Vagina (tissue), 2 donors: ENCODE results near the gene DLG2. TPM values are rescaled to one million over a fixed set of nuclear protein-coding genes. Genes with fewer than 3 reads are reported as not detected.

Source experiments
- DNase-seq, 2 donors: peaks; one replicate each; pipeline ENCODE4 v3.0.0-alpha.2; 2017; ENCODE audit errors: extremely low spot score in 2 of 2
- H3K27ac ChIP-seq: fragments of 200-600 bp; sonication (generic); one replicate; pipeline ENCODE4 v1.5.1; 2019
- H3K27me3 ChIP-seq: fragments of 200-600 bp; sonication (generic); one replicate; pipeline ENCODE4 v1.5.1; 2019
- H3K36me3 ChIP-seq, 2 donors: fragments of 200-600 bp; sonication (generic); one replicate each; pipeline ENCODE4 v1.5.1; 2017 to 2019
- H3K4me1 ChIP-seq: fragments of 200-600 bp; sonication (generic); one replicate; pipeline ENCODE4 v1.5.1; 2019
- H3K4me3 ChIP-seq, 2 donors: fragments of 200-600 bp; sonication (generic); 1 replicate in 1 of 2; 2 replicates in 1 of 2; pipeline ENCODE4 v1.5.1; 2016 to 2019
- H3K9me3 ChIP-seq: fragments of 200-600 bp; sonication (generic); one replicate; pipeline ENCODE4 v1.5.1; 2019
- POLR2A ChIP-seq, 2 donors: fragments of 450-650 bp; IDR thresholded peaks; one replicate each; pipeline ENCODE4 v1.6.1; 2017; ENCODE audit warnings: antibody characterized with exemption in 2 of 2, mild to moderate bottlenecking in 2 of 2, moderate library complexity in 2 of 2
- POLR2AphosphoS5 ChIP-seq, 2 donors: sonication (generic); formaldehyde crosslinking; IDR thresholded peaks; one replicate each; pipeline ENCODE4 v1.9.0; 2017; ENCODE audit warnings: antibody characterized with exemption in 2 of 2, mild to moderate bottlenecking in 2 of 2, low read depth in 1 of 2; ENCODE audit not compliant: insufficient read depth in 1 of 2
- intact Hi-C: fragments of 100-400 bp; cut with DNase I; formaldehyde crosslinking; loops from one replicate; pipeline ENCODE4 v1.15.1; 2023
- total RNA-seq: library from RNA; depleted of rRNA; stranded (reverse); fragments of >200 nt; gene quantifications from one replicate; pipeline ENCODE4 v1.2.3, GENCODE V29; 2016
- TF ChIP-seq, protein P1 (sequence below), 3 experiments: fragments of 450-650 bp in 2 of 3; fragments of 200-600 bp in 1 of 3; sonication (generic) in 1 of 3; IDR thresholded peaks; one replicate each; pipeline ENCODE4 v1.5.1; 2017 to 2019; ENCODE audit warnings: antibody characterized with exemption in 3 of 3, mild to moderate bottlenecking in 2 of 3, moderate library complexity in 2 of 3

Gene DLG2
- total RNA-seq, 1 donor from 2014 or later, result 10.1 TPM

GRCh38 chr11:83941050-83941449, 1686.1 kb downstream of the DLG2 start:
- H3K36me3 ChIP-seq, result no peaks in the 10 kb centered on the region
- intact Hi-C loops, result no loop called here

DNA sequence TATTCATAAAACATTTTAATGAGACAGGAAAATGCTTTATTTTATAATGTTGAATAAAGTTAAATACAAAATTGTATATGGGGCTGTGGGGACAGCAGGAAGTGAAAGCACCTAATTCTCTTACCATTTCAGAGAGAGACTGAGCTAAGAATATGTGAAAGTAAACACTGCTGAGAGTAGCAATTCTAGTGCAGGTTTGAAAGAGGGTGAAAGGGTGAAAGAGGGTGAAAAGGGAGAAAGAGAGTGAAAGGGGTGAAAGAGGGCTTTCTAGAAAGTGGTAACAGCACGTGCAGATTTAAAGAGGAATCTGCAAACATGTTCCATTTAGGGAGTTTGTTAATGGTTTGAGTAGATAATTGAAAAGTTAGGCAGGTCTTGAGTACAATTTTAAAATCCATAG, 1689.0 kb downstream of the DLG2 start:
- intact Hi-C loops, result no loop called here
- no peaks in the 10 kb centered on the region for H3K27me3 ChIP-seq
- no peak overlapping the region for H3K4me3 ChIP-seq
- no peaks in the 10 kb centered on the region for H3K9me3 ChIP-seq
- H3K36me3 ChIP-seq, result no peaks in the 10 kb centered on the region
- TF ChIP-seq POLR2A (IDR thresholded peaks at IDR 0.05) (no peak), POLR2AphosphoS5 (IDR thresholded peaks at IDR 0.05; ENCODE audit: insufficient read depth in 1 of 2, low read depth in 1 of 2) (no peak)
- TF ChIP-seq, protein P1, sequence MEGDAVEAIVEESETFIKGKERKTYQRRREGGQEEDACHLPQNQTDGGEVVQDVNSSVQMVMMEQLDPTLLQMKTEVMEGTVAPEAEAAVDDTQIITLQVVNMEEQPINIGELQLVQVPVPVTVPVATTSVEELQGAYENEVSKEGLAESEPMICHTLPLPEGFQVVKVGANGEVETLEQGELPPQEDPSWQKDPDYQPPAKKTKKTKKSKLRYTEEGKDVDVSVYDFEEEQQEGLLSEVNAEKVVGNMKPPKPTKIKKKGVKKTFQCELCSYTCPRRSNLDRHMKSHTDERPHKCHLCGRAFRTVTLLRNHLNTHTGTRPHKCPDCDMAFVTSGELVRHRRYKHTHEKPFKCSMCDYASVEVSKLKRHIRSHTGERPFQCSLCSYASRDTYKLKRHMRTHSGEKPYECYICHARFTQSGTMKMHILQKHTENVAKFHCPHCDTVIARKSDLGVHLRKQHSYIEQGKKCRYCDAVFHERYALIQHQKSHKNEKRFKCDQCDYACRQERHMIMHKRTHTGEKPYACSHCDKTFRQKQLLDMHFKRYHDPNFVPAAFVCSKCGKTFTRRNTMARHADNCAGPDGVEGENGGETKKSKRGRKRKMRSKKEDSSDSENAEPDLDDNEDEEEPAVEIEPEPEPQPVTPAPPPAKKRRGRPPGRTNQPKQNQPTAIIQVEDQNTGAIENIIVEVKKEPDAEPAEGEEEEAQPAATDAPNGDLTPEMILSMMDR (IDR thresholded peaks at IDR 0.05), result no peak
- no peaks in the 10 kb centered on the region for H3K4me1 ChIP-seq
- no peak overlapping the region for H3K27ac ChIP-seq
- no peak for DNase-seq

More at GRCh38 chr11:83941050-83941449, 1686.1 kb downstream of the DLG2 start:
- Histone ChIP-seq H3K27me3 (no peaks in the 10 kb centered on the region), H3K9me3 (no peaks in the 10 kb centered on the region), H3K4me1 (no peaks in the 10 kb centered on the region), H3K4me3 (no peak overlapping the region), H3K27ac (no peak overlapping the region)
- TF ChIP-seq POLR2AphosphoS5 (IDR thresholded peaks at IDR 0.05; ENCODE audit: insufficient read depth in 1 of 2, low read depth in 1 of 2) (no peak), POLR2A (IDR thresholded peaks at IDR 0.05) (no peak)
- TF ChIP-seq, protein P1 (IDR thresholded peaks at IDR 0.05), result no peak
- DNase-seq, result no peak

GRCh38 chr11:83933008-83933407, 1694.1 kb downstream of the DLG2 start:
- Histone ChIP-seq H3K27ac (no peak overlapping the region), H3K9me3 (no peaks in the 10 kb centered on the region), H3K4me1 (no peaks in the 10 kb centered on the region), H3K27me3 (no peaks in the 10 kb centered on the region), H3K36me3 (no peaks in the 10 kb centered on the region), H3K4me3 (no peak overlapping the region)
- DNase-seq, result no peak
- TF ChIP-seq, protein P1 (IDR thresholded peaks at IDR 0.05), result no peak
- no peak for TF ChIP-seq POLR2A (IDR thresholded peaks at IDR 0.05)
- TF ChIP-seq POLR2AphosphoS5 (IDR thresholded peaks at IDR 0.05; ENCODE audit: insufficient read depth in 1 of 2, low read depth in 1 of 2), result no peak
- intact Hi-C loops, result no loop called here

- Histone ChIP-seq H3K36me3 (no peaks in the 10 kb centered on the region), H3K27me3 (no peaks in the 10 kb centered on the region), H3K9me3 (no peaks in the 10 kb centered on the region), H3K4me1 (no peaks in the 10 kb centered on the region), H3K27ac (no peak overlapping the region), H3K4me3 (no peak overlapping the region)
- intact Hi-C loops, result no loop called here
- TF ChIP-seq, protein P1 (IDR thresholded peaks at IDR 0.05), result no peak
- no peak for TF ChIP-seq POLR2A (IDR thresholded peaks at IDR 0.05)
- no peak for TF ChIP-seq POLR2AphosphoS5 (IDR thresholded peaks at IDR 0.05; ENCODE audit: insufficient read depth in 1 of 2, low read depth in 1 of 2)
- no peak for DNase-seq
These were observed 1699.7 kb downstream of the DLG2 start for GRCh38 chr11:83927422-83927821.

DNA sequence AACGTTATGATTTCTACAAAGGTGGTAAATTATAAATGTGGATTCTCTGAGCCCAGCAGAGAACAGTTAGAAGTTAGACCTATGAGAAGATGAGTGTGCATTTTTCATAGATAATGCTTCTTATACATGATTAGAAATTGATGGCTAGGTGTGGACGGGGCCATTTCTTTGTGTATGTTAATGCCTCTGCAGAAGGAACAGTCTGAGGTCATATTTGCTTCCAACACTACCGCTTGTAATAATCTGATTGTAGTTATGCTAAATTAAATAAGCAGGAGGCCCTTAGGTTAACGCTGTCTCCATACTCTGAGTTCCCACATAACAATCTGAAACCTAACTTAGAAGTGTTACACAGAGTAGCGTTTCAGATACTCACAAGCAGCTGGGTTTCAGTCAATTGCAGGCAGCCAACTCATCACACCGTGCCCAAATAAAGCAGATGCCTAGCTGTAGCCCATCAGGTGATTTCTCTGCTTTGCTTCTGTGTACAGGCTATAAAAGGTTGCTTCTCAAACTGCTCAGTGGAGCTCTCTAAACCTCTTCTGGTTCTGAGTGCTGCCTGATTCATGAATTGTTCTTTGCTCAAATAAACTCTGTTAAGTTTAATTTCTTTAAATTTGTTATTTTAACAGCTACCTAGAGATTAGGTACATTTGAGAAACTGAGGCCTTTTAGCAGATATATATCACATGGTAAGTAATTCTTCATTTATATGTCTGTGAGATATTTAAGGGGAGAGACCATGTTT, 1702.2 kb downstream of the DLG2 start:
- no peak for DNase-seq
- H3K27me3 ChIP-seq, result no peaks in the 10 kb centered on the region
- intact Hi-C loops, result no loop called here
- H3K4me3 ChIP-seq, result no peak overlapping the region
- no peaks in the 10 kb centered on the region for H3K36me3 ChIP-seq
- no peaks in the 10 kb centered on the region for H3K4me1 ChIP-seq
- no peak for TF ChIP-seq POLR2A (IDR thresholded peaks at IDR 0.05)
- TF ChIP-seq POLR2AphosphoS5 (IDR thresholded peaks at IDR 0.05; ENCODE audit: insufficient read depth in 1 of 2, low read depth in 1 of 2), result no peak
- TF ChIP-seq, protein P1 (IDR thresholded peaks at IDR 0.05), result no peak
- H3K27ac ChIP-seq, result no peak overlapping the region
- H3K9me3 ChIP-seq, result no peaks in the 10 kb centered on the region
